ENCODE data around the gene HYAL1. TPM values are rescaled to one million over a fixed set of nuclear protein-coding genes. Genes with fewer than 3 reads are reported as not detected.
A peak's percentile ranks its signal among the peaks of the same experiment; 100 is the strongest.

The HYAL1 gene
- total and polyA plus RNA-seq, 2 donors, result 2.5 to 7.0 TPM

DNA sequence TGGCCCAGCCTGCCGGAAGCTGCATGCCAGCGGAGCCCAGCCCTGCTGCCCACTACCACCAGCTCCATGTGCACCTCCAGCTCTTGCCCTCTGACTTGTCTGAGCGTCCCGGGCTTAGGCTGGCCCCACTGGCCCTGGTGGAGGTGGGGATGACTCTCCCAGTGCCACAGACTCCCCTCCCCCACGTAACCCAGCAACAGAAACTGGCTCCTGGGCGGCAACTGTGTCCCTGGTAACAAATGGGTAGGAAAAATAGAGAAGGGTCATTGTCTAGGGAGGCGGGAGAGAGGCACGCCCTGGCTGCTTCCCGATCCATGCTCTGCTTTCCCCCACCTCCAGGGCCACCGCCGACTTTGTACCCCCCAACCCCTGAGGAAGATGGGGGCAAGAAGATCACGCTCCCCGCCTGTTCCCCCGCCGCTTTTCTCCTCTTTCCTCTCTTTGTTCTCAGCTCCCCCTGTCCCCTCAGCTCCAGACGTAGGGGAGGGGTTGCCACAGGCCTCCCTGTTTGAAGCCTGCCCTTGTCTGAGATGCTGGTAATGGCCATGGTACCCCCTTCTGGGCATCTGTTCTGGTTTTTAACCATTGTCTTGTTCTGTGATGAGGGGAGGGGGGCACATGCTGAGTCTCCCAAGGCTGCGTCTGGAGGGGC is 45.2 kb downstream of the HYAL1 start:
- Histone ChIP-seq H3K36me3 (ENCODE audit: insufficient read depth) (no peaks in the 10 kb centered on the region), H3K4me3 (ENCODE audit: low read depth, low read length) (no peak overlapping the region), H3K27ac (ENCODE audit: low read depth) (no peak overlapping the region), H3K4me1 (ENCODE audit: insufficient read depth) (no peaks in the 10 kb centered on the region)
- DNase-seq (ENCODE audit: extremely low spot score), result no peak
- 84% methylated on average over 17 of the region's 17 CpGs for WGBS

DNA sequence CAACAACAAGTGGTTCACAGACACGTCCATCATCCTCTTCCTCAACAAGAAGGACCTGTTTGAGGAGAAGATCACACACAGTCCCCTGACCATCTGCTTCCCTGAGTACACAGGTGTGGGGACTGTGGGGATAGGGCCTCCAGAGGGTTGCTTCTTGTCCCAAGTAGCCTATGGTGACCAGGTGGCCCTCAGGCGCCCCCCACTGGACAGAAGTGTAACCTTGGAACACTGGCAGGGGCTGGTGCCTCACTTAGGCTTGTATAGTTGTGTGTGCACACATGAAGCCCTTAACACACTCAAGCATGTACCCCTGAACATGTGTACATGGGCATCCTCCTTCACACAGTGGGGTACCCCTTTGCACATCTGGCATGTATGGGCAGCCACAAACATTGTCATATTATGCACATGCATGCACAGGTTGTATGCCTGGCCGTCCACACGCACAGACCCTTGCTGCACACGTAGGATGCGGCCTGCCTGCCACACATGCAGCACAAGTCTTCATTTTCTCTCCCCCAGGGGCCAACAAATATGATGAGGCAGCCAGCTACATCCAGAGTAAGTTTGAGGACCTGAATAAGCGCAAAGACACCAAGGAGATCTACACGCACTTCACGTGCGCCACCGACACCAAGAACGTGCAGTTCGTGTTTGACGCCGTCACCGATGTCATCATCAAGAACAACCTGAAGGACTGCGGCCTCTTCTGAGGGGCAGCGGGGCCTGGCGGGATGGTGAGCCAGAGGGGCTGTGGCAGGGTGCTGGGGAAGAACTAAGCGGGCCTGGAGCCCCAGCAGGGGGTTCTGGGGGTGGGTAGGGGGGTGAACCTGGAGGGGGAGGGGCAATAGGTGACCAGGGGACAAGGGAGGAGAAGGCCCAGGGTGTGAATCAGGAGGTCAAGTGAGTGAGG is 46.1 kb downstream of the HYAL1 start:
- WGBS, result 87% methylated on average over 20 of the region's 20 CpGs
- Histone ChIP-seq H3K27ac (ENCODE audit: low read depth) (no peak overlapping the region), H3K36me3 (ENCODE audit: insufficient read depth) (no peaks in the 10 kb centered on the region), H3K4me3 (ENCODE audit: low read depth, low read length) (no peak overlapping the region), H3K4me1 (ENCODE audit: insufficient read depth) (no peaks in the 10 kb centered on the region)
- DNase-seq (ENCODE audit: extremely low spot score), result no peak

DNA sequence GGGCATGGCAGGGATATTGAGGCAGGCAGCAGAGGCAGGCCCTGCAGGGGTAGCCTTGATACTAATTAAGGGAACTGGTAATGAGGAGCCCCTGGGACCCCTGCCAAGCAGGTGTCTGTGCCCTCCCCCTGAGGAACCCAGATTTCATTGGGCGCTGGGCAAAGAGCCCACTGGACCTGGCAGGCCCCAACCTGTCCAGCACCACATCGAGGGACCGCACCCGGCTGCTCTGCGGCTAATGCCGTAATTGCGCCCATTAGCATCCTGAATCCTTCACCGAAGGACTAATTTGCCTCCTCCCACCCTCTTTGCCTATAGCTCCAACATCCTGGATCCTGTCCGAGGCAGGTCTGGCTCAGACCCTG is 48.1 kb downstream of the HYAL1 start:
- Histone ChIP-seq H3K36me3 (ENCODE audit: insufficient read depth) (no peaks in the 10 kb centered on the region), H3K4me1 (ENCODE audit: insufficient read depth) (no peaks in the 10 kb centered on the region)

DNA sequence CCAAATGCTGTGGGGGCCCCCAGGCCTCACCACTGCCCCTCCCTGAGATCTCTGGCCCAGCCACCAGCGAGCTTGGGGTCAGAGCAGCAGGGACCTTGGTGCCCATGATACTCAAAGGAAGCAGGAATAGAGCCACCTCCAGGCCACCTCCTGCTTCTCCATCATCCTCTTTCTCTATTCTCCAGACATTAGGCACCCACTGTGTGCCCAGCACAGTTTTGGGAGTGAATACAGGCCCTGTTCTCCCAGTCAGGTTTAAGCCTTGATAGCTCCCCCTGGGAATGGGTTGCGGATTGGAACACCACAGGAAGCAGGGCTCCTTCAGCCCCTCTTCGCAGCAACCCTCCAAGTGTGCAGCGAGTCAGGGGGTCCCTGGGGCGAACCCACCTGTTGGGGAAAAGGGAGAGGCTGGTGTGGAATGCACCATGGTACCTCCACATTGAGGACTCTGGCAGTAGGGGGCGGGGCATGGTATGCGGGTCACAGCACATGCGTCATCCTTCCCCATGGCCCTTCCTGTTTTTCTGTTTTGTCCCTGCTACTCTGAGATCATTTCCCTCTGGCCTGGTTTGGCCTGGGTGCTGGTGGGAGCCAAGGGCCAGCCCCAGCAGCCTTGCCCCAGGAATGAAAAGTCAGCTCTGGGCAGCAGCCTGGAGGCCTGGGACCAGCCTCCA is 48.7 kb downstream of the HYAL1 start:
- no peak overlapping the region for H3K4me3 ChIP-seq (ENCODE audit: low read depth, low read length)
- WGBS, result 75% methylated on average over 8 of the region's 8 CpGs
- no peaks in the 10 kb centered on the region for H3K36me3 ChIP-seq (ENCODE audit: insufficient read depth)
- H3K4me1 ChIP-seq (ENCODE audit: insufficient read depth), result no peaks in the 10 kb centered on the region
- no peak for DNase-seq (ENCODE audit: extremely low spot score)
- peak overlapping the region; percentile 68 for H3K27ac ChIP-seq (ENCODE audit: low read depth)

More for the DNA sequence above, 48.1 kb downstream of the HYAL1 start:
- Histone ChIP-seq H3K27ac (ENCODE audit: low read depth) (peak overlapping the region; percentile 55), H3K4me3 (ENCODE audit: low read depth, low read length) (no peak overlapping the region)
- no peak for DNase-seq (ENCODE audit: extremely low spot score)
- WGBS, result 82% methylated on average over 9 of the region's 9 CpGs

DNA sequence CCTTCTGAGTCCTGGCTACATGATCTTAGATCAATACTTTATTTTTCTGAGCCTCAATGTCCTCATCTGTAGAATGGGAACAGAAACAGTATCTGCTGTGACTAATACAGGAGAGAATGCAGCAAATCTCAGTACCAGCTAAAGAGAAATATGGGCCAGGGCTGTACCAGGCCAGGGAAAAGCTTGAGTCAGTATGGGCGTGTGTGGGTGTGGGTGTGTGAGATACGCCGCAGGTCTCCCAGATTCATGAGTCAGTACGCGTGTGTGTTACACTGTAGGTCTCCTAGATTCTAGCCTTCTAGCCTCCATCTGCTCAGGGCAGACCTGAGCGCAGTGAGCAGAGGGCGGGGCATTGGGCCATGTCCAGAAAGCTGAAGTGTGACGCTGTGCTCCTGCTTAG is 52.2 kb downstream of the HYAL1 start:
- Histone ChIP-seq H3K4me1 (ENCODE audit: insufficient read depth) (no peaks in the 10 kb centered on the region), H3K36me3 (ENCODE audit: insufficient read depth) (no peaks in the 10 kb centered on the region)

DNA sequence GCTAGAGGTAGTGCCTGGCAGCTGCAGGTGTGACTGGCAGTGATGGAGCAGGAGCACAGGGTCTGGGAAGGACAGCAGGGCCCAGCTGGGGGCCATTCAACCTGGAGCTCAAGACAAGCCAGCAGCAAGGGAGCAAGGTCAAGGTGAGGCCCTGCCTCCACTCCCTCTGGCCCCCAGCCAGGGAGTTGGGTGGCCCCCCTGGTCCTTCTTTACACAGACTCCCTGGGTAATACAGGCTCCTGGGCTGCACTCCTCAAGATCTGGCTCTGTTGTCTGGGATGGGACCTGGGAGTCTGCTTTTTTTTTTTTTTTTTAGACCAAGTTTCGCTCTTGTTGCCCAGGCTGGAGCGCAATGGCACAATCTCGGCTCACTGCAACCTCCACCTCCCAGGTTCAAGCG is 52.9 kb downstream of the HYAL1 start:
- H3K4me3 ChIP-seq (ENCODE audit: low read depth, low read length), result no peak overlapping the region
- H3K4me1 ChIP-seq (ENCODE audit: insufficient read depth), result no peaks in the 10 kb centered on the region
- DNase-seq (ENCODE audit: extremely low spot score), result no peak
- no peaks in the 10 kb centered on the region for H3K36me3 ChIP-seq (ENCODE audit: insufficient read depth)
- no peak overlapping the region for H3K27ac ChIP-seq (ENCODE audit: low read depth)
- 92% methylated on average over 4 of the region's 4 CpGs for WGBS

More for the DNA sequence above, 52.2 kb downstream of the HYAL1 start:
- no peak overlapping the region for H3K4me3 ChIP-seq (ENCODE audit: low read depth, low read length)
- no peak for DNase-seq (ENCODE audit: extremely low spot score)
- H3K27ac ChIP-seq (ENCODE audit: low read depth), result no peak overlapping the region
- 73% methylated on average over 8 of the region's 8 CpGs for WGBS

Other genes starting within 250 kb of the HYAL1 start
- 325 TPM for gene RBM5, start 214.7 kb downstream of the HYAL1 start, total RNA-seq
- 88.7 TPM for gene RBM5, start 214.7 kb downstream of the HYAL1 start, polyA plus RNA-seq
- gene SEMA3F, start 148.2 kb downstream of the HYAL1 start, total RNA-seq, result 10.8 TPM
- gene SEMA3F, start 148.2 kb downstream of the HYAL1 start, polyA plus RNA-seq, result 35.1 TPM
- not detected for gene GNAT1, start 112.0 kb downstream of the HYAL1 start, total RNA-seq
- not detected for gene GNAT1, start 112.0 kb downstream of the HYAL1 start, polyA plus RNA-seq
- gene SLC38A3, start 98.3 kb downstream of the HYAL1 start, total RNA-seq, result 0.63 TPM
- 0.14 TPM for gene SLC38A3, start 98.3 kb downstream of the HYAL1 start, polyA plus RNA-seq
- gene GNAI2, start 67.4 kb downstream of the HYAL1 start, total RNA-seq, result 96.3 TPM
- 263 TPM for gene GNAI2, start 67.4 kb downstream of the HYAL1 start, polyA plus RNA-seq
- 63.4 TPM for gene SEMA3B, start 34.4 kb downstream of the HYAL1 start, total RNA-seq
- gene SEMA3B, start 34.4 kb downstream of the HYAL1 start, polyA plus RNA-seq, result 35.5 TPM
- 0.79 TPM for gene LSMEM2, start 24.5 kb downstream of the HYAL1 start, total RNA-seq
- gene LSMEM2, start 24.5 kb downstream of the HYAL1 start, polyA plus RNA-seq, result 0.39 TPM
- gene IFRD2, start 11.1 kb downstream of the HYAL1 start, total RNA-seq, result 19.5 TPM
- gene IFRD2, start 11.1 kb downstream of the HYAL1 start, polyA plus RNA-seq, result 52.9 TPM
- gene HYAL3, start 4.2 kb downstream of the HYAL1 start, total RNA-seq, result 2.9 TPM
- 3.0 TPM for gene HYAL3, start 4.2 kb downstream of the HYAL1 start, polyA plus RNA-seq
- 2.3 TPM for gene NAA80, start 4.2 kb downstream of the HYAL1 start, total RNA-seq
- gene NAA80, start 4.2 kb downstream of the HYAL1 start, polyA plus RNA-seq, result 12.0 TPM
- gene HYAL2, start 19.2 kb upstream of the HYAL1 start, total RNA-seq, result 44.0 TPM
- gene HYAL2, start 19.2 kb upstream of the HYAL1 start, polyA plus RNA-seq, result 121 TPM
- gene TUSC2, start 24.6 kb upstream of the HYAL1 start, total RNA-seq, result 4.5 TPM
- gene TUSC2, start 24.6 kb upstream of the HYAL1 start, polyA plus RNA-seq, result 48.5 TPM
- gene RASSF1, start 37.3 kb upstream of the HYAL1 start, total RNA-seq, result 25.4 TPM
- 41.5 TPM for gene RASSF1, start 37.3 kb upstream of the HYAL1 start, polyA plus RNA-seq
- 1.2 TPM for gene ZMYND10, start 42.2 kb upstream of the HYAL1 start, total RNA-seq
- gene ZMYND10, start 42.2 kb upstream of the HYAL1 start, polyA plus RNA-seq, result 0.62 TPM
- 17.3 TPM for gene NPRL2, start 47.2 kb upstream of the HYAL1 start, total RNA-seq
- 17.0 TPM for gene NPRL2, start 47.2 kb upstream of the HYAL1 start, polyA plus RNA-seq
- 8.6 TPM for gene CYB561D2, start 47.3 kb upstream of the HYAL1 start, total RNA-seq
- gene CYB561D2, start 47.3 kb upstream of the HYAL1 start, polyA plus RNA-seq, result 19.2 TPM
- gene TMEM115, start 55.9 kb upstream of the HYAL1 start, total RNA-seq, result 16.2 TPM
- gene TMEM115, start 55.9 kb upstream of the HYAL1 start, polyA plus RNA-seq, result 49.8 TPM
- gene CACNA2D2, start 200.1 kb upstream of the HYAL1 start, total RNA-seq, result 1.4 TPM
- gene CACNA2D2, start 200.1 kb upstream of the HYAL1 start, polyA plus RNA-seq, result 1.3 TPM

All from urinary bladder (tissue), 4 donors.